ENCODE results near the gene FAM170B. TPM values are rescaled to one million over a fixed set of nuclear protein-coding genes. Genes with fewer than 3 reads are reported as not detected.

Gene FAM170B
- total and polyA plus RNA-seq, 2 donors (not counting 3 experiments of a cell fraction or from before 2014, with no cell fraction given): not detected

GRCh38 chr10:49153115-49153514 lies 19.3 kb upstream of the FAM170B start:
- Histone ChIP-seq H4K20me1 (replicated peaks; ENCODE audit: control insufficient read depth, extremely low read depth, insufficient read depth, low read length) (no peaks in the 10 kb centered on the region), H3K36me3 (ENCODE audit: control insufficient read depth in 2 of 2, extremely low read depth in 1 of 2, insufficient read depth in 2 of 2, low read length in 2 of 2) (no peaks in the 10 kb centered on the region), H3K27ac (ENCODE audit: insufficient read depth, low read depth, low read length) (no peak overlapping the region), H3K4me1 (ENCODE audit: control insufficient read depth, extremely low read depth, insufficient read depth, low read length) (no peaks in the 10 kb centered on the region), H3K9me3 (replicated peaks; ENCODE audit: control insufficient read depth, insufficient read depth, low read length) (no peaks in the 10 kb centered on the region), H2AFZ (ENCODE audit: low read depth, low read length) (no peak overlapping the region), H3K9ac (replicated peaks; ENCODE audit: extremely low read depth, insufficient read depth, low read length) (no peak overlapping the region), H3K27me3 (ENCODE audit: control insufficient read depth in 2 of 2, insufficient read depth in 2 of 2, low read length in 2 of 2) (peaks cover 0 to 5% of the 10 kb centered on the region in 2 experiments), H3K4me2 (ENCODE audit: insufficient read depth, low read length) (no peak overlapping the region), H3K9me1 (replicated peaks; ENCODE audit: control insufficient read depth, extremely low read depth, insufficient read depth, low read length) (no peaks in the 10 kb centered on the region), H3K4me3 (replicated peaks in 1 of 3; ENCODE audit: insufficient read depth in 1 of 3, low read depth in 1 of 3, low read length in 3 of 3) (no peak overlapping the region), H3K79me2 (ENCODE audit: control insufficient read depth, insufficient read depth, low read length) (no peaks in the 10 kb centered on the region)
- no TSS peak for BruUV-seq (replicated peaks)
- intact Hi-C loops (cut with micrococcal nuclease): no loop called here
- ChIA-PET POLR2A (no interaction called here), CTCF (no interaction called here)
- DNase-seq (ENCODE audit: low read depth, low spot score): no peak
- dilution Hi-C loops (cut with MboI; ENCODE audit: extremely low pct_ligation_motif_present, low sequenced_read_pairs): no loop called here
- no peak for FAIRE-seq
- TF ChIP-seq MAX (IDR thresholded peaks at IDR 0.05; ENCODE audit: insufficient read depth, insufficient read length) (no peak), MYC (IDR thresholded peaks at IDR 0.05; ENCODE audit: low read depth, low read length) (no peak), POLR2AphosphoS5 (IDR thresholded peaks at IDR 0.05; ENCODE audit: insufficient read depth, low read depth, low read length) (no peak), GATA2 (IDR thresholded peaks at IDR 0.05; ENCODE audit: insufficient read depth, insufficient read length, low read depth, low read length) (no peak), CTCF (IDR thresholded peaks at IDR 0.05; ENCODE audit: extremely low read depth in 1 of 2, insufficient read depth in 1 of 2, low read depth in 1 of 2, low read length in 2 of 2) (no peak), FOS (IDR thresholded peaks at IDR 0.05; ENCODE audit: borderline replicate concordance, insufficient read depth, low read length) (no peak), EZH2 (IDR thresholded peaks at IDR 0.05; ENCODE audit: borderline replicate concordance, low read depth, low read length, severe bottlenecking) (no peak), POLR2A (IDR thresholded peaks at IDR 0.05; ENCODE audit: low read depth, low read length) (no peak)

All from endothelial cell of umbilical vein (primary cell).